GDM1 (cell line): ENCODE results near the gene RPTOR.

ENCODE experiments used
- DNase-seq: peaks from one replicate; lab custom pipeline; 2025; lab: John Stamatoyannopoulos, UW

Gene RPTOR

DNA sequence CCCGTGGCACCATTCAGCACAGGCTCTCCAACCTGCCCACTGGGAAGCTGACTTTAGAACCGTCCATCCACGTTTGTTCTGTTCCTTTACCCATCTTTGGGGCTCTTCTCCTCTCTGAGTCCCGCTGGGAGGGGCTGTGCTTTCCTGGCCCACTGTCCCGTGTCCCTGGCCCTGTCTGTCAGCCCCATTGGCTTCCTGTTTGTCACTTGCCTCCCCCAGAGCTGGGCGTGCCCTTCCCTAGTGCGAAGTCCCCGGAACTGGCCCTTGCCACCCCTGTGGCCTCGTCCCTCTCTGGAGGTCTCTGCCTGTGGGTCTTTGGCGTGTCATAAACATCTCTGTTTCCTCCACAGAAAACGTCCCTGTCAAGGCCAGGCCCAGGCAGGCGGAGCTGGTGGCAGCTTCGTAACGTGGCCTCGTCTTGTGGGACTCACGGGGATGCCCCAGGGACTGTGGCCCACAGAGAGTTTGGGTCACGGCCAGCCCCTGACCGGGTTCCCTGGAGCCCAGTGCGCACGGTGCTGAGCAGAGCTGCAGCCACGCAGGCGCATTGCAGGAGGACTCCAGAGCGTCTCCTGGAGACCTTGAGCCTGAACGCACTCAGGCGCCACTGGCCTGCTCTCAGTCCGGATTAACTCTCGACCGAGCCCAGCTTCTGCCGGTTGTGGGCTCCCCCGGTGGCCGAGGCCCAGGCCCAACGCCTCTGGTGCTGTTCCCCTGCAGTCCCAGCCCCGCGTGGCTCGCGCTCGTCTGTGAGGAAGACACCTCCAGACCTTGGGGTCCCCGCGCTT is 454.3 kb downstream of the RPTOR start:
- no peak for DNase-seq

DNA sequence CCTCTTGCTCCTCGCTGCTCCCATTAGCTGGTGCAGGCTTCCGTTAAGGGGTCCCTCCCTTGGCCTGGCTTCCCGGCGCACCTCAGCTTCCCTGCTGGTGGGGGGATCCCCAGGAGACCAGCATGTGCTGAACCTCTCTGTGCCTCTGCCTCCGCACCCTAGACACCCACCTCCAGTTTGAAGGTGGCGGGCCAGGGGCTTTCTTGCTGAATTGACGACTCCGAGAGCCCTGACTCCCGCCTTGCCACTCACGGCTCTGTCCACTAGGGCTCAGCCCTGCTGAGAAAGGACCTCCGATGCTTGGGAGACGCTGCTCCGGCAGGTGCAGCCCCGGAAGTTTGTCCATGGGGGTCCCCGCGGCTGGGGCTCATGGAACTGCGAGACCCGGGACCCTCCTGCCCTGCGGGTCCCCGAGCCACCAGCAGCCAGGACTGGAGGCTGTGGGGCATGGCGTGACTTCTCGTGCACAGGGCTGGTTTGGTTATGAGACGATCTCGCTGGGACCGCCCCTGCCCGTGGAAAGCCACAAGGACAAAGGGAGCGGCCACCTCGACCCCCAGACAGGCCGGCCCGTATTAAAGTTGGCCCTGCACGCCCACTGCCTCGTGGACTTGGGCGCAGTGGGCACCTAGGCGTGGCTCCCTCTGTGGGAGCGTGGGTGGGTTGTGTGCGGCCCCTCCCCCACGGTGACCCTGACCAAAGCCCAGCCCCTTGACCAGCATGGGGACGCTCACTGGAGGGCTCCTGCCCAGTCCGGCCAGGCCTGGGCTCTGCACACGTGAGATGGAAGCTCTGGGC is 455.1 kb downstream of the RPTOR start:
- DNase-seq = no peak

DNA sequence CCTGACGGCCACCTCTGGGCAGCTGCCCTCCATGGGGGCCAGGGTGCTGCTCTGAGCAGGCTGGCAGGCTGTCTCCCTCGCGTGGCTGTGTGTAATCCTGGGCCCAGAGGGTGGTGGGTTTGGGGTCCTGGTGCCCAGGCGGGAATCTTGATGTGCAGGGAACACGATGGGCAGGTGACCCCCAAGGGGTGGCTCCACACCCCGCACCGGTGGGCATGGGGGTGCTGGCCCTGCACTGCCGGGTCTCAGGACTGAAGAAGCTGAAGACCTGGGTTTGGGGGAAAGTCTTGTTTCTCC is 455.6 kb downstream of the RPTOR start:
- DNase-seq = no peak

DNA sequence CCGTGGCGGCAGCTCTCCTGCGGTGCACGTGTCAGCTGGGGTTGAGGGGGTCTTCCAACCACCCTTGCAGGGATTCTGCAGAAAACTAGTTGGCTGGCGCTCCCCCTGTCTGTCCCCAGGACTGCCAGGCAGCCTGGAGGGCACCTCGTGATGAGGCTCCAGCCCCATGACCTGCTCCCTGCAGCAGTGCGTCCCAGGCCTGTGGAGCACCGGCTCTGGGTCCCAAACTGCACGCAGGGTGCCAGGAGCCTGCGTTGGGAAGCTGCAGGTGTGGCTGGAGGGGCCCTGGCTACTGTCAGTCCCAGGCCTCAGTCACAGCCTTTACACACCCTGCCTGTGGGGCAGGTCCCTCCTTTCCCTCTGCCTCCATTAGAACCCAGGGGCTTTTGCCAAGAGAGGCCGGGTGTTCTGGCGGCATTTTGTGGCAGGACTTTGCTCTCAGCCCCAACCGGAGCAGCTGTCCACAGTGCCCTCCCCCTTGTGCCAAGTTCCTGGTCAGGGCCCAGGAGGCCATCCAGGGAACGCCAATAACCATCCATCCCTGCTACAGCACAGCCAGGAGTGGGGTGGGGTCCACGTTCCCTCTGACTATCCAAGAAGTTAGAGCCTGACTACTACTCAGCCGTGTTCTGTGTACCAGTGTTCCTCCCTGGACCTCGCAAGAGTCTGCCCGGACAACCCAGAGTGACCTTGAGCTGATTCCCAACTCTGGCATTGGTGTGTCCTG is 456.2 kb downstream of the RPTOR start:
- DNase-seq = no peak

DNA sequence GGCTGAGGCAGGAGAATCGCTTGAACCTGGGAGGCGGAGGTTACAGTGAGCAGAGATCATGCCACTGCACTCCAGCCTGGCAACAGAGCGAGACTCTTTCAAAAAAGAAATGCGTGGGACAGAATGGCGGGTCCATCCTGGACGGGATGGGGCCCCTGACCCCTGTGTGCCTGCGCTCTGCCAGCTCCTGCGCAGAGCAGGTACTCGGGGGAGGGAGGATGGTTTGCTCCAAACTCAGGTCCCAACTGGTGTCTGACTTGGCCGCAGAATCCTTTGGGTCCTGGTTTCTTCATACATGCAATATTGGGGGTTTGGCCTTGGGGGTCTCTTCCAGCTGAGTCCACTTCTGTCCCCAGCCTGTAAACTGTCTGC is 457.4 kb downstream of the RPTOR start:
- DNase-seq = no peak

DNA sequence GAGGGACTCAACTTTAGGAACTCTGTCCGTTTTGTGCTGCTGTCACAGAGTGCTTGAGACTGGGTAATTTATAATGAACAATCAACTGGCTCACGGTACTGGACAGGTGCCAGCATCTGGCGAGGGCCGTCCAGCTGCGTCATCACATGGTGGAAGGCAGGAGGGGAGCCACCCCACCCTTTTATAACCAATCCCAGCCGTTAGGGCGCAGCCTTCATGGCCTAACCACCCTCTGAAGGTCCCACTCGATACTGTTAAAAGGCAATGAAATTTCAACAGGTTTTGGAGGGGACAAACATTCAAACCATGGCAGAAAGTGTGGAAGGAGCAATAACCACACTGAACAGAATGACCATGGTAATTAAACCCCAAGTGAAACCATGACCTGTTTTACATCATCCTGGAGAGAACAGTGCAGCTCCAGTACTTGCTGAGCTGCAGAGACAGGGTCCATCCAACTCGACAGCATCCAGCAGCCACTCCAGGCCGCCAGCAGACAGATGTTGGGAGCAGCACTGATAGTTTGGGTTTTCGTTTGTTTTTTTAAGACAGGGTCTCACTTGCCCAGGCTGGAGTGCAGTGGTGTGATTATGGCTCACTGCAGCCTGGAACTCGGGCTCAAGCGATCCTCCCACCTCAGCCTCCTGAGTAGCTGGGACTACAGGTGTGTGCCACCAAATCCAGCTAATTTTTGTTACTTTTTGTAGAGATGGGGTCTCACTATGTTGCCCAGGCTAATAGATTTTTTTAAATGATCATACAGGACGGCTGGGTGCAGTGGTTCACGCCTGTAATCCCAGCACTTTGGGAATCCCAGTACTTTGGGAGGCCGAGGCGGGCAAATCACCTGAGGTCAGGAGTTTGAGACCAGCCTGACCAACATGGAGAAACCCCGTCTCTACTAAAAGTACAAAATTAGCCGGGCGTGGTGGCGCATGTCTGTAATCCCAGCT is 458.0 kb downstream of the RPTOR start:
- DNase-seq = no peak

DNA sequence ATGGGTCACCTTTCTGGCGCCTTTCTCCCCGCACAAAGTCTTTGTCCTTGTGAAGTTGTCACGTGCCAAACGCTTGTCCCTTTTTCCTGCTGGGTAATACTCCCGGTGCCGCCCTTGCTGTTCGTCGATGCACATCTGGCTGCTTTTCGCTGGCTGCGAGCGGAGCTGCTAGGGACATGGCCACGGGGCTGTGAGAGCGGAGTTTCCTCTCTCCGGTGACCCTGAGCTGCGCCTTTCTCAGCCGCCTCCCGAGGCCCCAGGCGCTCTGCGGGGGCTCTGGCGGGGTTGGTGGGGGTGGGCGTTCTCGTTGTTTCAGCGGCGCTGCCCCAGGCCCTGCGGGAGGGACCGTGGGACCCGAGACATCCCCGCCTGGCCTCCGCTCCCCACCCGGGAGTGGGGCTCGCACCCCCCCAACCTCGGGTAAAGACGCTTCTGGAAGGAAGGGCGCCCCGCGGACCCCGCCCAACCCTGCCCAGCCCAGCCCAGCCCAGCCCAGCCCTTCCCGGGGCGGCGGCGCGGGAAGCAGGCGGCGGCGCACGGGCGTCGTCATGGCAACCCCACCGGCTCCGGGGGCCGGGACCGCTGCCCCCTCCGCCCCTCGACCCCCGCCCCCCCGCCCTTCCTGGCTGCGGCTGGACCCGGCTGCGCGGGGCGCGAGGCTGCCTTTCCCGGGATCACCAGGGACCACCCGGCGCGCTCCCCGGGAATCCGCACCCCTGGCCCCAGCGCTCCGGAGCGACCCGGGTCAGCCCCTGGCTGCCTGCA is 459.3 kb downstream of the RPTOR start:
- DNase-seq = no peak

DNA sequence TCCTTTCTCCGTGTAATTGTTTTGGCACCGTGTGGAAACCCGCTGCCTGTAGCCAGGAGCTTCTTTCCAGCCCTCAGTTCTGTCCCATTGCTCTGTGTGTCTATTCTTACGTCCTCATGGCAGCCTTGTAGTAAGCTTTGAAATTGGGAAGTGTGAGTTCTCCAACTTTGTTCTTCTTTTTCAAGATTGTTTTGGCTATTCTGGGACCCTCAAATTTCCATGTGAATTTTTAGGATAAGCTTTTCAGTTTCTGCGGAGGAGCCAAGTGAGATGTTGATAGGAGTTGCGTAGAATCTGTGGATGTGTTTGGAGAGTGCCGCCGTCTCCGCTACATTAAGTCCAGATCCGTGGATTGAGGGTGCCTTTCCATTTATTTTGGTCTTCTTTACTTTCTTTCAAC is 462.3 kb downstream of the RPTOR start:
- no peak for DNase-seq

DNA sequence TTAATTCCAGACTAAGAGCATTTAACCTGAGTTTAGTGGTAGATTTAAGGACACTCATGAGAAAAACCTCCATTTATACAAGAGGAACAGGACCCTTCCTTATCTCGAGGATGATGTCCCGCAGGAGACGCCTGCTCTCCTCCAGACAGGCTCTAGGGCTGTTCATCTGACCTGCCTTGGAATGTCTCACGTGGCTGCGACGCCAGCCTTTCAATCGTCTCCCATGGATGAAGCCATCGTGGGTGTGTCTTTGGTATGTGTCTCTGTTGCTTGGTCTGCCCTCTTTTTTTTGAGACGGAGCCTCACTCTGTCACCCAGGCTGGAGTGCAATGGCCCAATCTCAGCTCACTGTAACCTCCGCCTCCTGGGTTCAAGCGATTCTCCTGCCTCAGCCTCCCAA is 463.5 kb downstream of the RPTOR start:
- DNase-seq = no peak

DNA sequence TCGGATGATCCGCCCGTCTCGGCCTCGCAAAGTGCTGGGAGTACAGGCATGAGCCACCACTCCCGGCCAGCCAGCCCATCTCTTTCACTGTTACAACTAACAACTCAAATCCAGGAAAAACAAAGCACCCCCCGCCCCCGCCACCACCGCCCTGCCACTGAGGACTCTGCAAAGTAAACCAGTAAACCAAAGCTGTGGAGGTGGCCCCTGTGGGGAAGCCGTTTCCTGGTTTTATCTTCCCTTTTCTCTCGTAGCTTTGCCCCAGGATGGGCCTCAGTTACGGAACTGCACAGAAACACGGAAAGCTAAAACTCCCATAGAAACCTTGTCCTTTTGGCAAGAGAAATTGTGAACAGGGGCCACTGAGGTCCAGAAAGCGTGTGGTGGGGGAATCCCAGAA is 464.5 kb downstream of the RPTOR start:
- DNase-seq = no peak

DNA sequence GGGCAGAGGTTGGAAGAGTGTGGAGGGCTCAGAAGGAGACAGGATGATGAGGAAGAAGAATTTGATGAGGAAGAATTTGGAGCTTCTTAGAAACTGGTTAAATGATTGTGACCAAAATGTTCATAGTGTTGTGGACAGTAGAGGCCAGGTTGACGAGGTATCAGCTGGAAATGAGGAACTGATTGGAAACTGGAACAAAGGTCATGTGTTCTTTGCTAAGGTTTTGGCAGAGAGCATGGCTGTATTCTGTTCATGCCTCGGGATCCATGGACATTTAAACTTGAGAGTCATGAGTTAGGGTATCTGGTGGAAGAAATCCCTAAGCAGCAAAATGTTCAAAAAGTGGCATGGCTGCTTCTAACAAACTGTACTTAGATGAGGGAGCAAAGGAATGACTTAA is 466.3 kb downstream of the RPTOR start:
- DNase-seq = no peak

DNA sequence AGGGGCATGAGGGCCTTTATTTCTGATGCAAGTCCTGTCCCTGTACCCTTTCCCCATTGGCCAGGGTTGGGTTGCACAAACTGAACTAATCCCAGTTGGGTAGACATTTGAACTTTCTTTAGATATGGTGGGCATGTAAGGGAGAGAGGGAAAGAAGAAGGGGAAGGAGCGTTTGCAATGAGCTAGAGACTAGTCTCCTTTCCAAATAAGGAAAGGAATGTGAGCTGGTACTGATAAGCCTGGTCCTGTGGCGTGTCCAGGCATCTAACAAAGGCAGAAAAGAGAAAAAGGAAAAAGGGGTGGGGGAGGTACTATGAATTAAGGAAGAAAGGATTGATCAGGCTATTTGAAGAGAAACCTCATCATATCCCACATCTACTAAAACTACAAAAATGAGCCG is 467.3 kb downstream of the RPTOR start:
- no peak for DNase-seq

DNA sequence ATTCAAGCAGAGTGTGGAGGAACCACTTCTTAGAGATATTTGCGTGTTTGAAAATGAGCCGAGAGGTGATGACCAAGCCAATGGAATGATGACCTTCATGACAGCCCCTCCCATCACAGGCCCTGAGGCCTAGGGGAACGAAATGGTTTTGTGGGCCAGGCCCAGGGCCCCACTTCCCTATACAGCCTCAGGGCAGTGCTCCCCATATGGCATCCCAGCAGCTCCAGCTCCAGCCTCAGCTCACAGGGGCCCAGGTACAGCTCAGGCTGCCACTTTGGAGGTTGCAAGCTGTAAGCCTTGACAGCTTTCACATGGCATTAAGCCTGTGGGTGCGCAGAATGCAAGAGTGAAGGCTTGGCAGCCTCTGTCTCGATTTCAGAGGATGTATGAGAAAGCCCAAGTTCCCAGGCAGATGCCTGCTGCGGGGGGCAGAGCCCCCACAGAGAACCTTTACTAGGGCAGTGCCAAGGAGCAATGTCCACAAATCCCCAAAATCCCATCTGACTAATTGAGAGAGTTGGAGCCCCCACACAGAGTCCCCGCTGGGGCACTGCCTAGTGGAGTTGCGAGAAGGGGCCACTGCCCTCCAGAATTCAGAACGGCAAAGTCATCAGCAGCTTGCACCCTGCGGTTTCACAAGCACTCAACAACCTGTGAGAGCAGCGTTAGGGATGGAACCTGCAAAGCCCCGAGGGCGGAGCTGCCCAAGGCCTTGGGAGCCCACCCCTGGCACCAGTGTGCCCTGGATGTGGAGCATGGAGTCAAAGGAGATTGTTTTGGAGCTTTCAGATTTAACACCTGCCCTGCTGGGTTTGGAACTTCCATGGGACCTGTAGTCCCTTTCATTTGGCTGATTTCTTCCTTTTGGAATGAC is 468.2 kb downstream of the RPTOR start:
- no peak for DNase-seq

DNA sequence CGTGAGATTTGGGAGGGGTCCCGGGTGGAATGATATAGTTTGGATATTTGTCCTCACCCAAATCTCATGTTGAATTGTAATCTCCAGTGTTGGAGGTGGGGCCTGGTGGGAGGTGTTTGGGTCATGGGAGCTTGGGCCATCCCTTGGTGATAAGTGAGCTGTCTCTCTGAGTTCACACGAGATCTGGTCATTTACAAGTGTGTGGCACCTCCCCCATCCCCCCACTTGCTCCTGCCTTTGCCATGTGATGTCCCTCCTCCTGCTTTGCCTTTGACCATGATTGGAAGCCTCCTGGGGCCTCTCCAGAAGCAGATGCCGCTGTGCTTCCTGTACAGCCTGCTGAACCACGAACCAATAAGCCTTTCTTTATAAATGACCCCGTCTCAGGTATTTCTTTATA is 469.0 kb downstream of the RPTOR start:
- DNase-seq = no peak

DNA sequence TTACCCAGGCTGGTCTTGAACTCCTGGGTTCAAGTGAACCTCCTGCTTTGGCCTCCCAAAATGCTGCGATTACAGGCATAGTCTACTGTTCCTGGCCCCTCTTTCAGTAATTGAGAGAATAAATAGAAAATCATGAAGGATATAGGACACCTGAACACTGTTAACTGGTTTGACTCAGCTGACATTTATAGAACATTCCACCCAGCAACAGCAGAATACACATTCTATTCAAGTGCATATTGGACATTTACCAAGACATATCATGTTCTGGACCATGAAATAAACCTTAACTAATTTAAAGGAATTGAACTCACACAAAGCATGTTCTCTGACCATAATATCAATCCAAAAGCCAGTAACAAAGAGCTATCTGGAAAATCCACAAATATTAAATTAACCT is 470.5 kb downstream of the RPTOR start:
- no peak for DNase-seq
